T47D (cell line): ENCODE measurements around the gene TESMIN.

ENCODE experiments used
- DNase-seq, 2 experiments: peaks; one replicate each; pipeline versions ENCODE4 v3.0.0 to v3.0.0-alpha.2; 2011 to 2012; ENCODE audit warnings: low read depth in 1 of 2, low spot score in 1 of 2
- JUND ChIP-seq: IDR thresholded peaks from 2 replicates; pipeline ENCODE4 v1.6.1; 2012; ENCODE audit warnings: low read depth
- in situ Hi-C: cut with HindIII; loops from 2 replicates; pipeline ENCODE4 v1.10.0; 2016; ENCODE audit warnings: low sequenced_read_pairs, low pct_unique_long_range_greater_than_20kb

Gene TESMIN

GRCh38 chr11:68715456-68716122 is 35.7 kb downstream of the TESMIN start:
- no peak for TF ChIP-seq JUND
- no peak for DNase-seq
- in situ Hi-C loops, result no loop called here

- no peak for TF ChIP-seq JUND
- DNase-seq, result no peak
- in situ Hi-C loops, result no loop called here
Measured at GRCh38 chr11:68714060-68714856, 37.1 kb downstream of the TESMIN start.

- in situ Hi-C loops, result no loop called here
- DNase-seq, result no peak
- no peak for TF ChIP-seq JUND
Measured at GRCh38 chr11:68711114-68711513, 40.2 kb downstream of the TESMIN start.

GRCh38 chr11:68710409-68710808 is 40.9 kb downstream of the TESMIN start:
- no peak for TF ChIP-seq JUND

GRCh38 chr11:68709062-68709461 is 42.3 kb downstream of the TESMIN start:
- in situ Hi-C loops, result no loop called here

More at GRCh38 chr11:68710409-68710808, 40.9 kb downstream of the TESMIN start:
- no peak for DNase-seq
- in situ Hi-C loops, result no loop called here

GRCh38 chr11:68707527-68707926 is 43.8 kb downstream of the TESMIN start:
- TF ChIP-seq JUND, result no peak
- in situ Hi-C loops, result no loop called here
- no peak for DNase-seq

More at GRCh38 chr11:68709062-68709461, 42.3 kb downstream of the TESMIN start:
- no peak for DNase-seq
- TF ChIP-seq JUND, result no peak

GRCh38 chr11:68704887-68705286 is 46.4 kb downstream of the TESMIN start:
- no peak for DNase-seq
- TF ChIP-seq JUND, result no peak
- in situ Hi-C loops, result no loop called here

- TF ChIP-seq JUND, result no peak
- in situ Hi-C loops, result no loop called here
- no peak for DNase-seq
Measured at GRCh38 chr11:68698993-68699392, 52.3 kb downstream of the TESMIN start.

- no peak for TF ChIP-seq JUND
- in situ Hi-C loops, result no loop called here
- no peak for DNase-seq
Measured at GRCh38 chr11:68695531-68695930, 55.8 kb downstream of the TESMIN start.

GRCh38 chr11:68694431-68695297 is 56.7 kb downstream of the TESMIN start:
- no peak for DNase-seq
- in situ Hi-C loops, result no loop called here
- no peak for TF ChIP-seq JUND

- no peak for TF ChIP-seq JUND
- in situ Hi-C loops, result no loop called here
- DNase-seq, result no peak
Measured at GRCh38 chr11:68693484-68693882, 57.8 kb downstream of the TESMIN start.

GRCh38 chr11:68692871-68693483 is 58.3 kb downstream of the TESMIN start:
- DNase-seq, result no peak
- TF ChIP-seq JUND, result no peak
- in situ Hi-C loops, result no loop called here

GRCh38 chr11:68692115-68692514 is 59.2 kb downstream of the TESMIN start:
- TF ChIP-seq JUND, result no peak
- DNase-seq, result no peak
- in situ Hi-C loops, result no loop called here
